H9 (cell line): Measurements from ENCODE around the gene CASP14. TPM values are rescaled to one million over a fixed set of nuclear protein-coding genes. Genes with fewer than 3 reads are reported as not detected.

Experiments
- DNase-seq: peaks from one replicate; pipeline ENCODE4 v3.0.0-alpha.2; 2017
- H2AFZ ChIP-seq: one replicate; pipeline ENCODE4 v1.6.1; 2013; ENCODE audit warnings: mild to moderate bottlenecking, low read length, control low read depth, moderate library complexity
- H2AK5ac ChIP-seq: 2 replicates; pipeline ENCODE4 v1.6.1; 2013; ENCODE audit warnings: low read length, control low read depth, mixed read lengths; ENCODE audit not compliant: insufficient read length
- H2BK120ac ChIP-seq: one replicate; pipeline ENCODE4 v1.6.1; 2013; ENCODE audit warnings: low read depth, mild to moderate bottlenecking, low read length, control low read depth, inconsistent platforms; ENCODE audit not compliant: poor library complexity, severe bottlenecking
- H2BK12ac ChIP-seq: 2 replicates; pipeline ENCODE4 v1.6.1; 2013; ENCODE audit warnings: low read length, control low read depth, mixed read lengths, low read depth; ENCODE audit not compliant: insufficient read length
- H2BK15ac ChIP-seq: 2 replicates; pipeline ENCODE4 v1.6.1; 2013; ENCODE audit warnings: low read depth, low read length, control low read depth
- H2BK20ac ChIP-seq: one replicate; pipeline ENCODE4 v1.6.1; 2013; ENCODE audit warnings: low read depth, mild to moderate bottlenecking, low read length, control low read depth, inconsistent platforms; ENCODE audit not compliant: poor library complexity, severe bottlenecking
- H2BK5ac ChIP-seq: 2 replicates; pipeline ENCODE4 v1.6.1; 2013; ENCODE audit warnings: low read length, control low read depth, mixed read lengths; ENCODE audit not compliant: insufficient read length
- H3K14ac ChIP-seq: 2 replicates; pipeline ENCODE4 v1.6.1; 2013; ENCODE audit warnings: low read length, control low read depth; ENCODE audit not compliant: insufficient read depth
- H3K18ac ChIP-seq: 2 replicates; pipeline ENCODE4 v1.6.1; 2013; ENCODE audit warnings: low read depth, mild to moderate bottlenecking, mixed read lengths, low read length, control low read depth; ENCODE audit not compliant: insufficient read length
- H3K23ac ChIP-seq: 2 replicates; pipeline ENCODE4 v1.6.1; 2013; ENCODE audit warnings: low read length, control low read depth, mixed read lengths, low read depth; ENCODE audit not compliant: insufficient read length
- H3K23me2 ChIP-seq: 2 replicates; pipeline ENCODE4 v1.6.1; 2013; ENCODE audit warnings: low read depth, mild to moderate bottlenecking, mixed read lengths, low read length, control low read depth; ENCODE audit not compliant: insufficient read length, poor library complexity, severe bottlenecking
- H3K27ac ChIP-seq: 2 replicates; pipeline ENCODE4 v1.5.1; 2013; ENCODE audit warnings: low read length, control low read depth, mixed read lengths, low read depth; ENCODE audit not compliant: insufficient read length
- H3K27me3 ChIP-seq: 2 replicates; pipeline ENCODE4 v1.6.1; 2013; ENCODE audit warnings: low read length, control low read depth, inconsistent platforms; ENCODE audit not compliant: insufficient read depth
- H3K4ac ChIP-seq: 2 replicates; pipeline ENCODE4 v1.6.1; 2013; ENCODE audit warnings: low read depth, mild to moderate bottlenecking, control low read depth, inconsistent platforms, low read length, moderate library complexity
- H3K4me1 ChIP-seq: 2 replicates; pipeline ENCODE4 v1.6.1; 2013; ENCODE audit warnings: low read length, control low read depth, inconsistent platforms; ENCODE audit not compliant: insufficient read depth
- H3K4me2 ChIP-seq: 2 replicates; pipeline ENCODE4 v1.6.1; 2013; ENCODE audit warnings: low read length, control low read depth, mixed read lengths; ENCODE audit not compliant: insufficient read length, insufficient read depth
- H3K56ac ChIP-seq: 2 replicates; pipeline ENCODE4 v1.6.1; 2013; ENCODE audit warnings: low read depth, mild to moderate bottlenecking, mixed read lengths, low read length, control low read depth; ENCODE audit not compliant: insufficient read length
- H3K79me1 ChIP-seq: 2 replicates; pipeline ENCODE4 v1.6.1; 2013; ENCODE audit warnings: low read depth, mild to moderate bottlenecking, moderate library complexity, low read length, control low read depth, inconsistent platforms; ENCODE audit not compliant: insufficient read depth, poor library complexity, severe bottlenecking
- H3K79me2 ChIP-seq: 2 replicates; pipeline ENCODE4 v1.6.1; 2013; ENCODE audit warnings: low read length, control low read depth, inconsistent platforms; ENCODE audit not compliant: insufficient read depth
- H3K9ac ChIP-seq: 2 replicates; pipeline ENCODE4 v1.6.1; 2013; ENCODE audit warnings: low read length, control low read depth, mixed read lengths; ENCODE audit not compliant: insufficient read length; ENCODE audit errors: extremely low read depth
- H3K9me3 ChIP-seq: one replicate; pipeline ENCODE4 v1.6.1; 2013; ENCODE audit warnings: low read depth, low read length, inconsistent platforms; ENCODE audit not compliant: control insufficient read depth
- H3T11ph ChIP-seq: one replicate; pipeline ENCODE4 v1.6.1; 2013; ENCODE audit warnings: mild to moderate bottlenecking, low read length, control low read depth, inconsistent platforms
- H4K20me1 ChIP-seq: one replicate; pipeline ENCODE4 v1.6.1; 2013; ENCODE audit not compliant: control insufficient read depth, insufficient read length, insufficient read depth
- H4K5ac ChIP-seq: 2 replicates; pipeline ENCODE4 v1.6.1; 2013; ENCODE audit warnings: low read depth, mild to moderate bottlenecking, mixed read lengths, low read length, control low read depth; ENCODE audit not compliant: insufficient read length
- H4K8ac ChIP-seq: replicated peaks from 2 replicates; pipeline ENCODE4 v1.6.1; 2013; ENCODE audit warnings: low read length, control low read depth, mixed read lengths, low read depth; ENCODE audit not compliant: insufficient read length
- H4K91ac ChIP-seq: 2 replicates; pipeline ENCODE4 v1.6.1; 2013; ENCODE audit warnings: low read depth, mild to moderate bottlenecking, moderate library complexity, mixed read lengths, low read length, control low read depth; ENCODE audit not compliant: insufficient read length
- H3K27ac Mint-ChIP-seq, 3 experiments: 2 replicates in 2 of 3; 3 replicates in 1 of 3; pipeline ENCODE4 v1.8.0; 2020 to 2021; ENCODE audit warnings: mixed read lengths in 3 of 3, mild to moderate bottlenecking in 1 of 3, moderate library complexity in 1 of 3
- H3K27me3 Mint-ChIP-seq: 2 replicates; pipeline ENCODE4 v1.8.0; 2021; ENCODE audit warnings: low read depth, mild to moderate bottlenecking, moderate library complexity, mixed read lengths
- H3K36me3 Mint-ChIP-seq, 3 experiments: 2 replicates in 2 of 3; 3 replicates in 1 of 3; pipeline ENCODE4 v1.8.0; 2020 to 2021; ENCODE audit warnings: low read depth in 3 of 3, mixed read lengths in 3 of 3; ENCODE audit not compliant: insufficient read depth in 1 of 3
- H3K4me1 Mint-ChIP-seq, 2 experiments: 2 replicates each; pipeline ENCODE4 v1.8.0; 2020; ENCODE audit warnings: mixed read lengths in 2 of 2
- H3K4me3 Mint-ChIP-seq, 2 experiments: 2 replicates in 1 of 2; 3 replicates in 1 of 2; pipeline ENCODE4 v1.8.0; 2020 to 2021; ENCODE audit warnings: mild to moderate bottlenecking in 2 of 2, mixed read lengths in 2 of 2, moderate library complexity in 1 of 2
- H3K9me3 Mint-ChIP-seq, 2 experiments: 2 replicates in 1 of 2; 3 replicates in 1 of 2; pipeline ENCODE4 v1.8.0; 2020; ENCODE audit warnings: mild to moderate bottlenecking in 2 of 2, mixed read lengths in 2 of 2, moderate library complexity in 1 of 2
- WGBS: extraction: QIAGEN DNeasy Blood & Tissue Kit; methylation state at CpG from one replicate; pipeline ENCODE4 v1.1.7; 2013; ENCODE audit warnings: missing lambda C conversion rate, low lambda C conversion rate, mixed read lengths; ENCODE audit not compliant: insufficient read length; ENCODE audit errors: extremely low coverage; 5-methylcytosine and 5-hydroxymethylcytosine counted together
- total RNA-seq: library from RNA; stranded (reverse); gene quantifications from 2 replicates; pipeline ENCODE4 v1.2.1, GENCODE V29; 2021
- TF ChIP-seq, protein P1 (sequence below): fragments of 200-600 bp; sonication (generic); conservative IDR thresholded peaks from 3 replicates; pipeline ENCODE4 v1.8.0; 2021; ENCODE audit warnings: antibody characterized with exemption, mild to moderate bottlenecking

Gene CASP14
- total RNA-seq, 1 experiment from 2014 or later, result not detected

- H2BK120ac ChIP-seq, result no peak overlapping the region
- H3K14ac ChIP-seq, result no peak overlapping the region
- H2BK15ac ChIP-seq, result no peak overlapping the region
- H2BK12ac ChIP-seq, result no peak overlapping the region
- no peak overlapping the region for H3K9ac ChIP-seq
- DNase-seq, result no peak
- H3K27ac ChIP-seq, result no peak overlapping the region
- H3K9me3 ChIP-seq, result no peaks in the 10 kb centered on the region
- no peak overlapping the region for H3K56ac ChIP-seq
- H3K4me1 Mint-ChIP-seq, result no peaks in the 10 kb centered on the region
- no peaks in the 10 kb centered on the region for H3K79me1 ChIP-seq
- H4K91ac ChIP-seq, result no peak overlapping the region
- no peak overlapping the region for H3K4me2 ChIP-seq
- no peak overlapping the region for H3K4me3 Mint-ChIP-seq
- WGBS, result 100% methylated on average over 2 of the region's 2 CpGs
- H3K36me3 Mint-ChIP-seq, result peaks cover 0 to 47% (median 8%) of the 10 kb centered on the region in 3 experiments; a peak in 4 of 7 replicates
- H3K27me3 Mint-ChIP-seq, result peaks cover 3% of the 10 kb centered on the region
- peaks cover 23 to 94% of the 10 kb centered on the region in 2 experiments for H3K9me3 Mint-ChIP-seq
- H2AFZ ChIP-seq, result no peak overlapping the region
- H2AK5ac ChIP-seq, result no peak overlapping the region
- H4K20me1 ChIP-seq, result no peaks in the 10 kb centered on the region
- H3K27me3 ChIP-seq, result no peaks in the 10 kb centered on the region
- no peak overlapping the region for H4K8ac ChIP-seq
- no peak overlapping the region for H2BK20ac ChIP-seq
- H3K27ac Mint-ChIP-seq, result no peak overlapping the region
- no peak overlapping the region for H3K4ac ChIP-seq
- H3K18ac ChIP-seq, result no peak overlapping the region
- H4K5ac ChIP-seq, result no peak overlapping the region
- TF ChIP-seq, protein P1, sequence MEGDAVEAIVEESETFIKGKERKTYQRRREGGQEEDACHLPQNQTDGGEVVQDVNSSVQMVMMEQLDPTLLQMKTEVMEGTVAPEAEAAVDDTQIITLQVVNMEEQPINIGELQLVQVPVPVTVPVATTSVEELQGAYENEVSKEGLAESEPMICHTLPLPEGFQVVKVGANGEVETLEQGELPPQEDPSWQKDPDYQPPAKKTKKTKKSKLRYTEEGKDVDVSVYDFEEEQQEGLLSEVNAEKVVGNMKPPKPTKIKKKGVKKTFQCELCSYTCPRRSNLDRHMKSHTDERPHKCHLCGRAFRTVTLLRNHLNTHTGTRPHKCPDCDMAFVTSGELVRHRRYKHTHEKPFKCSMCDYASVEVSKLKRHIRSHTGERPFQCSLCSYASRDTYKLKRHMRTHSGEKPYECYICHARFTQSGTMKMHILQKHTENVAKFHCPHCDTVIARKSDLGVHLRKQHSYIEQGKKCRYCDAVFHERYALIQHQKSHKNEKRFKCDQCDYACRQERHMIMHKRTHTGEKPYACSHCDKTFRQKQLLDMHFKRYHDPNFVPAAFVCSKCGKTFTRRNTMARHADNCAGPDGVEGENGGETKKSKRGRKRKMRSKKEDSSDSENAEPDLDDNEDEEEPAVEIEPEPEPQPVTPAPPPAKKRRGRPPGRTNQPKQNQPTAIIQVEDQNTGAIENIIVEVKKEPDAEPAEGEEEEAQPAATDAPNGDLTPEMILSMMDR, result no peak
- no peaks in the 10 kb centered on the region for H3K4me1 ChIP-seq
- H2BK5ac ChIP-seq, result no peak overlapping the region
- no peaks in the 10 kb centered on the region for H3K23me2 ChIP-seq
- H3T11ph ChIP-seq, result no peak overlapping the region
- H3K79me2 ChIP-seq, result no peaks in the 10 kb centered on the region
- H3K23ac ChIP-seq, result no peak overlapping the region
Measured at GRCh38 chr19:15050639-15051038, 1.4 kb downstream of the CASP14 start.
